ENCODE data around the gene NCKAP5. TPM values are rescaled to one million over a fixed set of nuclear protein-coding genes. Genes with fewer than 3 reads are reported as not detected.

NCKAP5 gene
- total RNA-seq, 2 experiments from 2014 or later, result not detected

- intact Hi-C loops (cut with micrococcal nuclease), result no loop called here
- H3K27me3 Mint-ChIP-seq, result no peaks in the 10 kb centered on the region
- no peak overlapping the region for H3K27ac Mint-ChIP-seq
- ATAC-seq (no peak), DNase-seq (no peak)
- H3K4me3 Mint-ChIP-seq, result no peak overlapping the region
- no peaks in the 10 kb centered on the region for H3K36me3 Mint-ChIP-seq (ENCODE audit: low read depth)
- CTCF ChIA-PET, result no interaction called here
- POLR2A ChIA-PET, result no interaction called here
- no peaks in the 10 kb centered on the region for H3K4me1 Mint-ChIP-seq (ENCODE audit: low read depth)
- TF ChIP-seq CTCF (IDR thresholded peaks at IDR 0.05), result no peak
- H3K9me3 Mint-ChIP-seq, result no peaks in the 10 kb centered on the region
These were observed 8.5 kb upstream of the NCKAP5 start for GRCh38 chr2:133576714-133577113.

- peaks cover under 1% of the 10 kb centered on the region for H3K27me3 Mint-ChIP-seq
- CTCF ChIA-PET, result no interaction called here
- intact Hi-C loops (cut with micrococcal nuclease), result no loop called here
These were observed 6.4 kb upstream of the NCKAP5 start for GRCh38 chr2:133574620-133575019.

GRCh38 chr2:133574186-133574585, 5.9 kb upstream of the NCKAP5 start:
- DNase-seq (no peak), ATAC-seq (no peak)
- no peaks in the 10 kb centered on the region for H3K4me1 Mint-ChIP-seq (ENCODE audit: low read depth)
- no peaks in the 10 kb centered on the region for H3K9me3 Mint-ChIP-seq
- H3K27me3 Mint-ChIP-seq, result peaks cover 5% of the 10 kb centered on the region
- no peak overlapping the region for H3K27ac Mint-ChIP-seq
- CTCF ChIA-PET, result no interaction called here
- H3K4me3 Mint-ChIP-seq, result no peak overlapping the region
- TF ChIP-seq CTCF (IDR thresholded peaks at IDR 0.05), result no peak
- POLR2A ChIA-PET, result no interaction called here
- intact Hi-C loops (cut with micrococcal nuclease), result no loop called here
- H3K36me3 Mint-ChIP-seq (ENCODE audit: low read depth), result no peaks in the 10 kb centered on the region

More at GRCh38 chr2:133574620-133575019, 6.4 kb upstream of the NCKAP5 start:
- Mint-ChIP-seq H3K27ac (no peak overlapping the region), H3K4me3 (no peak overlapping the region), H3K9me3 (no peaks in the 10 kb centered on the region), H3K36me3 (ENCODE audit: low read depth) (no peaks in the 10 kb centered on the region), H3K4me1 (ENCODE audit: low read depth) (no peaks in the 10 kb centered on the region)
- DNase-seq, result no peak
- TF ChIP-seq CTCF (IDR thresholded peaks at IDR 0.05), result no peak
- POLR2A ChIA-PET, result no interaction called here
- no peak for ATAC-seq

GRCh38 chr2:133573491-133574162, 5.4 kb upstream of the NCKAP5 start:
- no peak for ATAC-seq
- no peak overlapping the region for H3K27ac Mint-ChIP-seq
- no peaks in the 10 kb centered on the region for H3K4me1 Mint-ChIP-seq (ENCODE audit: low read depth)
- CTCF ChIA-PET, result no interaction called here
- peaks cover 7% of the 10 kb centered on the region for H3K27me3 Mint-ChIP-seq
- H3K9me3 Mint-ChIP-seq, result no peaks in the 10 kb centered on the region
- no peak for DNase-seq
- H3K36me3 Mint-ChIP-seq (ENCODE audit: low read depth), result no peaks in the 10 kb centered on the region
- intact Hi-C loops (cut with micrococcal nuclease), result no loop called here
- H3K4me3 Mint-ChIP-seq, result no peak overlapping the region
- POLR2A ChIA-PET, result no interaction called here
- no peak for TF ChIP-seq CTCF (IDR thresholded peaks at IDR 0.05)

- ATAC-seq (no peak), DNase-seq (no peak)
- Mint-ChIP-seq H3K9me3 (no peaks in the 10 kb centered on the region), H3K4me3 (no peak overlapping the region), H3K27ac (no peak overlapping the region), H3K4me1 (ENCODE audit: low read depth) (no peaks in the 10 kb centered on the region), H3K27me3 (peaks cover 14% of the 10 kb centered on the region), H3K36me3 (ENCODE audit: low read depth) (no peaks in the 10 kb centered on the region)
- TF ChIP-seq CTCF (IDR thresholded peaks at IDR 0.05), result no peak
- POLR2A ChIA-PET, result no interaction called here
- intact Hi-C loops (cut with micrococcal nuclease), result no loop called here
- CTCF ChIA-PET, result no interaction called here
These were observed 3.0 kb upstream of the NCKAP5 start for GRCh38 chr2:133571249-133571648.
